GM12875 (cell line): Measurements from ENCODE around the gene ARHGAP19.

Source experiments
- H3K4me3 ChIP-seq: one replicate; pipeline ENCODE4 v1.5.1; 2011; ENCODE audit warnings: low read depth, low read length, control low read depth
- TF ChIP-seq, protein P1 (sequence below): IDR thresholded peaks from 2 replicates; pipeline ENCODE4 v1.5.1; 2011; ENCODE audit warnings: low read depth, mild to moderate bottlenecking, control low read depth, inconsistent platforms, low read length, moderate library complexity, borderline replicate concordance; ENCODE audit not compliant: insufficient read depth

The ARHGAP19 gene

DNA sequence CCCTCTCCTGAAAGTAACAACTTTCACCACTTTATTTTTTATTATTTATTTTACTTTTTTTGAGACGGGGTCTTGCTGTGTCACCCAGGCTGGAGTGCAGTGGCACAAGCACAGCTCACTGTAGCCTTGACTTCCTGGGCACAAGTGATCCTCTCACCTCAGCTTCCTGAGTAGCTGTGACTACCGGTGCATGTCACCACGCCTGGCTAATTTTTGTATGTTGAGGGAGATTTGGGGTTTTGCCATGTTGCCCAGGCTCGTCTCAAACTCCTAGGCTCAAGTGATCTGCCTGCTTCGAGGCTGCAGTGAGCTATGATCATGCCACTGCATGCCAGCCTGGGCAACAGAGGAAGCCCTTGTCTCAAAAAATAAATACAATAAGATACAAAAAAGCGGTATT is 91.8 kb downstream of the ARHGAP19 start:
- no peak overlapping the region for H3K4me3 ChIP-seq
- TF ChIP-seq, protein P1, sequence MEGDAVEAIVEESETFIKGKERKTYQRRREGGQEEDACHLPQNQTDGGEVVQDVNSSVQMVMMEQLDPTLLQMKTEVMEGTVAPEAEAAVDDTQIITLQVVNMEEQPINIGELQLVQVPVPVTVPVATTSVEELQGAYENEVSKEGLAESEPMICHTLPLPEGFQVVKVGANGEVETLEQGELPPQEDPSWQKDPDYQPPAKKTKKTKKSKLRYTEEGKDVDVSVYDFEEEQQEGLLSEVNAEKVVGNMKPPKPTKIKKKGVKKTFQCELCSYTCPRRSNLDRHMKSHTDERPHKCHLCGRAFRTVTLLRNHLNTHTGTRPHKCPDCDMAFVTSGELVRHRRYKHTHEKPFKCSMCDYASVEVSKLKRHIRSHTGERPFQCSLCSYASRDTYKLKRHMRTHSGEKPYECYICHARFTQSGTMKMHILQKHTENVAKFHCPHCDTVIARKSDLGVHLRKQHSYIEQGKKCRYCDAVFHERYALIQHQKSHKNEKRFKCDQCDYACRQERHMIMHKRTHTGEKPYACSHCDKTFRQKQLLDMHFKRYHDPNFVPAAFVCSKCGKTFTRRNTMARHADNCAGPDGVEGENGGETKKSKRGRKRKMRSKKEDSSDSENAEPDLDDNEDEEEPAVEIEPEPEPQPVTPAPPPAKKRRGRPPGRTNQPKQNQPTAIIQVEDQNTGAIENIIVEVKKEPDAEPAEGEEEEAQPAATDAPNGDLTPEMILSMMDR, result no peak

DNA sequence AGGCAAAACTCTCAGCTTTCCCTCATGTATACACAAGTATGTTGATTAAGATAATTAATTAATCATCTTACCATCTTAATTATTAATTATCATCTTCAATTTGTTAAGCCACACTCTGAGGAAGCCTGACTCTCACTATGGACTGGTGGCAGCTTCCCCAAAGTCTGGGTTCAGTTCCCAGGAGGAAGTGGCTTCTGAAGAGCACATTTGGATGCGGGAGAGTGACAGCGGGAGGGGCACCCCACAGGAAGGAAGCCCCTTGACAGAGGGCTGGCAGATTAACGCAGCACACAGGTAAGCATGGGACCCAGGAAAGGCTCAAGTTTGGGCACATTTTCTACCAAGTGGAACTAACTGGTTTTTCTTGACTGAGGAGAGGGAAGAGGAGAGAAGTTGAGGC is 93.3 kb downstream of the ARHGAP19 start:
- TF ChIP-seq, protein P1, result no peak
- H3K4me3 ChIP-seq, result no peak overlapping the region

DNA sequence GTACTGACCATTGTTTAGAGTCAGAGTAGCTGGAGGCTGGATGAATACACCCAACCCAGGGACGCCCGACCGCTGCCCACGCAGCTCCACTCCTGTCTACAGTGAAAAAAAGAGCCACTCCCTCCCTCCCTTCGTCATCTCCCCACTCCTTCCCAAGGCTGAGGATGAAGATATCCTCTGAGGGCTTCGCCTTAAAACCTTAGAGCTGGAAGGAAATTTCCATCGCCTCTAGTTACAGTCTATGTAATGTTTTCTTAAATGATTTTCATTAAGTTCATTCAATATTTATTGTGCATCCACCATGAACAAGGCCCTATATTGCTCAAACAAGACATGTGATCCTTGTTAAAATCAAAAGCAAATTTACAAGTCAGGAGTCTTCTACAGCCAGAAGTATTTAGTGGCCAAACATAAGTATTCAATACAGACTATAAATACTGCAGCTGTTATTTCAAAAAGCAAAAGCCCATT is 95.4 kb downstream of the ARHGAP19 start:
- H3K4me3 ChIP-seq, result no peak overlapping the region
- TF ChIP-seq, protein P1, result no peak

DNA sequence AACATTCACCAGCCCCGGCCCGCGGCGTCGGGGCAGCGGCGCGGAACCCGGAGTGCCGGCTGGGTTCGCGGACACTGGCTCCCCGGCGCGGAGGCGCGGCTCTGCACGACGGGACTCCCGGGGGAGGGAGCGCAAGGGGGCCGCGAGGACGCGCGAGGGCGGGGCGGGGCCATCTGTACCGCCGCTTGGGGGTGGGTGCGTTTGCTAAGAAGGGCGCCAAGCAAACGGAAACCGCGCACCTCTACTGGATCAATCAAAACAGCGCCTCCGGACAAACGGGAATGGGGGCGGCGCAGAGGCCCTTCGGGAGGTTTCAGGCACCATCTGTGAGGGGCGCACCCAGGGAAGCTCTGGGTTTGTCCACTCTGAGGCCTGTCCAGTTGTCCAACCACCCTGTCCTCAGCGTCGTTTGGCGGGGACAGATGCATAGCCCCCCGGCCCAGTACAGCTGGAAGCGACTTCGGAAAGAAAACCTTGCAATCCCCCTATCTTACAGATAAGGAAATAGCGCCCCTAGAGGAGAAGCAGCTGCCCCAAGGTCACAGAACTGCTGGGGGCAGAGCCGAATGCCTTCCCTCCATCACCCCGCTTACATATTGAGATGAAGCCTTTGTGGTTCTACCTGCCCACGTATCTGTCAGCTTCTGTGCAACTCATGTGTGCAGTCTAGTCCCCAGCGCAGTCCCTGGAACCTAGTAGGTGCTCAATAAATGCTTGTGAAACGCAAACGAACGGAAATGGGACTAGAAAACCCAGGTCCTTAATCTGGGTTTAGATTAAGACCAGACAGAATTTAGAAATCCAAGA is 96.0 kb downstream of the ARHGAP19 start:
- H3K4me3 ChIP-seq, result peak overlapping the region; percentile 22
- TF ChIP-seq, protein P1, result peak; percentile 85

DNA sequence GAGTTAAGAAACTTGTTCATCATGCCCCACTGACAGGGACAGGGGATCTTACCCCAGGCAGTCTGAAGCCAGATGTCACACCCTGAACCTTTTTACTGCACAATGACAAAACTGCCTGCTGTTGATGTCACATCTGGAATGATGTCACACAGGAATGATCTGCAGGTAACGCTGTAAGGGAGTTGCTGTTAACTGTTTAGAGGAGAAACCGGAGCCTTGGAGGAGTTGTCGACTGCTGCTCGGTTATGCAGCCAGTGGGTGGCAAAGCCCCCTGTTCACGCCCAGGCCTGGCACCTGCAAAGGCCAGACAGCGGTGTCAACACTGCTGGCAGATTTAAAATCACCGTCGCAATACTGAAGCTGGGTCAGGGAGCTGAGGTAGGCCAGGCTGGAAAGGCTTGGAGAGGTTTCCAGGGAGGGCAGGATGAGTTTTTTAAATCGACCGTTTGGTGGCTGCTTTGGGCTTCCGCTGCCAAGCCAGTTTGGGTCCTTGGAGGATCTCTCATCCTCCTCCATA is 96.7 kb downstream of the ARHGAP19 start:
- TF ChIP-seq, protein P1, result no peak

DNA sequence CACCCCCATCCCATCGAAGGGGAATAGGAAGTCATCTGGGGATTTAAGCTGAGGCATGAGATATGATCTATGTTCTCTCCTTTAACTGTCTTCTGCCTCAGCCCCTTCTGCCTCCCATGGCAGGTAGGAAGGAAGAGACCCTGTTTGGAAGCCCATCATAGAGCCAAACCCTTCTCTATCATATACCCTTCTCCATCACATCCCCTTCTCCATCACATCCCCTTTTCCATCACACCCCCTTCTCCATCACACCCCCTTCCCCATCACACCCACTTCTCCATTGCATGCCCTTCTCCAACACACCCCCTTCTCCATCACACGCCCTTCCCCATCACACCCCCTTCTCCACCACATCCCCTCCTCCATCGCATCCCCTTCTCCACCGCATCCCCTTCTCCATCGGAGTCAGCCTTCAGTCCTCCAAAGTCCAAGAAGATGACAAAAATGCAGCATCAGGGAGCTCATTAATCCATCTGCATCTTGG is 99.4 kb downstream of the ARHGAP19 start:
- H3K4me3 ChIP-seq, result no peak overlapping the region
- TF ChIP-seq, protein P1, result no peak

More for the DNA sequence above, 96.7 kb downstream of the ARHGAP19 start:
- H3K4me3 ChIP-seq, result peak overlapping the region; percentile 13

DNA sequence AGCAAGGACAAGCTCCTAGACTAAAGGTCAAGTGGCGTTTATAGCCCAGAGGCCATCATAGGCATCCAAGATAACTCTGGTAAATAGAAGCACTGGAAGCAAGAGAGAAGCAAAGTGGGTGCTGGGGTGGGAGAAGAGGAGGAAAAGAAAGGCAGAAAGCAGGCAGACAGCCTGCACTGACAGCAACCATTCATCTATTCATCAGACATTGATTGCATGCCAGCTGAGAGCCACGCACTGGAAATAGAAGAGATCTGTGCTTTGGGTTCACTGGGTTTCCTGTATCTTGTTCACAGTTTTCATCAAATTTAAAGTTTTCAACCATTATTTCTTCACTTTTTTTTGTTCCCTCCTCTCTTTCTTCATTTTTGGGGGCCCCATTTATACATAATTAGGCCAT is 102.0 kb downstream of the ARHGAP19 start:
- H3K4me3 ChIP-seq, result no peak overlapping the region
- TF ChIP-seq, protein P1, result no peak
